PFSK-1 (cell line): ENCODE results near the gene DACH1.

ENCODE experiments used
- FOXP2 ChIP-seq: optimal IDR thresholded peaks from 2 replicates; pipeline ENCODE3; 2011; ENCODE audit warnings: borderline replicate concordance, control low read depth, inconsistent platforms; ENCODE audit not compliant: insufficient read depth; ENCODE audit errors: extremely low read length, extremely low read depth
- POLR2AphosphoS5 ChIP-seq: IDR thresholded peaks from 2 replicates; pipeline ENCODE4 v1.6.1; 2012; ENCODE audit warnings: low read depth, mild to moderate bottlenecking, control low read depth, low read length, moderate library complexity
- REST ChIP-seq, 2 experiments: IDR thresholded peaks; 2 replicates each; pipeline versions ENCODE4 v1.6.1 to v1.8.0; 2011 to 2012; ENCODE audit warnings: low read depth in 2 of 2, low read length in 2 of 2, control low read depth in 1 of 2, inconsistent platforms in 1 of 2, mild to moderate bottlenecking in 1 of 2, moderate library complexity in 1 of 2; ENCODE audit not compliant: insufficient read depth in 1 of 2
- SIN3A ChIP-seq: IDR thresholded peaks from 2 replicates; pipeline ENCODE4 v1.6.1; 2012; ENCODE audit warnings: mild to moderate bottlenecking, low read length, moderate library complexity, borderline replicate concordance; ENCODE audit not compliant: insufficient read depth
- TAF1 ChIP-seq: IDR thresholded peaks from 2 replicates; pipeline ENCODE4 v1.6.1; 2012; ENCODE audit warnings: low read length, control low read depth, borderline replicate concordance; ENCODE audit not compliant: insufficient read depth

GRCh38 chr13:71813187-71813586 is 53.8 kb downstream of the DACH1 start:
- TF ChIP-seq POLR2AphosphoS5 (no peak), SIN3A (no peak), REST (IDR thresholded peaks at IDR 0.05; ENCODE audit: insufficient read depth in 1 of 2, low read depth in 2 of 2, low read length in 2 of 2) (no peak), TAF1 (no peak), FOXP2 (no peak)
